ENCODE measurements around the gene GRK5. TPM values are rescaled to one million over a fixed set of nuclear protein-coding genes. Genes with fewer than 3 reads are reported as not detected.

Gene GRK5
- total RNA-seq, 1 experiment from 2014 or later, result 4.5 TPM

- no peak overlapping the region for H2AFZ ChIP-seq (ENCODE audit: low read length)
- no peak overlapping the region for H3K4me2 ChIP-seq (ENCODE audit: low read length)
- DNase-seq (no peak), ATAC-seq (no peak)
- no peaks in the 10 kb centered on the region for H3K27me3 ChIP-seq (ENCODE audit: low read length)
- intact Hi-C loops (cut with micrococcal nuclease), result no loop called here
- no peak overlapping the region for H3K27ac ChIP-seq (ENCODE audit: low read length)
- H3K9ac ChIP-seq (ENCODE audit: low read length), result no peak overlapping the region
- TF ChIP-seq EZH2 (IDR thresholded peaks at IDR 0.05; ENCODE audit: low read length, unreplicated experiment) (no peak), CTCF (conservative IDR thresholded peaks at IDR 0.05; ENCODE audit: low read depth, low read length) (no peak), EZH2phosphoT487 (IDR thresholded peaks at IDR 0.05; ENCODE audit: borderline replicate concordance, low read length) (no peak)
- H3K36me3 ChIP-seq (ENCODE audit: low read depth, low read length), result no peaks in the 10 kb centered on the region
- H3K9me3 ChIP-seq (ENCODE audit: low read length), result no peaks in the 10 kb centered on the region
- H3K9me2 ChIP-seq (replicated peaks; ENCODE audit: low read length), result no peaks in the 10 kb centered on the region
- no peaks in the 10 kb centered on the region for H3K79me2 ChIP-seq (ENCODE audit: low read length)
- POLR2A ChIA-PET (ENCODE audit: unreplicated experiment), result no interaction called here
- no peak overlapping the region for H3K4me3 ChIP-seq (ENCODE audit: low read length)
- no peaks in the 10 kb centered on the region for H3F3A ChIP-seq (ENCODE audit: low read length, unreplicated experiment)
- H3K4me1 ChIP-seq (ENCODE audit: insufficient read depth, low read length), result no peaks in the 10 kb centered on the region
- no TSS peak for BruUV-seq (replicated peaks)
- no peaks in the 10 kb centered on the region for H4K20me1 ChIP-seq (ENCODE audit: low read length)
- CTCF ChIA-PET, result interaction anchor here (0.6 kb wide), 1 partner anchor 93 kb away, joined by 3 read pairs; no protein-coding TSS in a partner anchor
These were observed 157.6 kb downstream of the GRK5 start for GRCh38 chr10:119364645-119365600.

GRCh38 chr10:119365773-119366599 is 158.6 kb downstream of the GRK5 start:
- TF ChIP-seq EZH2 (IDR thresholded peaks at IDR 0.05; ENCODE audit: low read length, unreplicated experiment) (no peak), CTCF (conservative IDR thresholded peaks at IDR 0.05; ENCODE audit: low read depth, low read length) (no peak), EZH2phosphoT487 (IDR thresholded peaks at IDR 0.05; ENCODE audit: borderline replicate concordance, low read length) (no peak)
- ChIA-PET POLR2A (ENCODE audit: unreplicated experiment) (no interaction called here), CTCF (no interaction called here)
- Histone ChIP-seq H3K9ac (ENCODE audit: low read length) (no peak overlapping the region), H3K9me3 (ENCODE audit: low read length) (no peaks in the 10 kb centered on the region), H3K79me2 (ENCODE audit: low read length) (no peaks in the 10 kb centered on the region), H3K27me3 (ENCODE audit: low read length) (no peaks in the 10 kb centered on the region), H3K4me1 (ENCODE audit: insufficient read depth, low read length) (no peaks in the 10 kb centered on the region; the same call in 1 of the 2 replicates), H3K36me3 (ENCODE audit: low read depth, low read length) (no peaks in the 10 kb centered on the region), H4K20me1 (ENCODE audit: low read length) (no peaks in the 10 kb centered on the region), H2AFZ (ENCODE audit: low read length) (no peak overlapping the region), H3F3A (ENCODE audit: low read length, unreplicated experiment) (no peaks in the 10 kb centered on the region), H3K27ac (ENCODE audit: low read length) (no peak overlapping the region), H3K9me2 (replicated peaks; ENCODE audit: low read length) (no peaks in the 10 kb centered on the region), H3K4me3 (ENCODE audit: low read length) (no peak overlapping the region), H3K4me2 (ENCODE audit: low read length) (no peak overlapping the region)
- BruUV-seq (replicated peaks), result no TSS peak
- intact Hi-C loops (cut with micrococcal nuclease), result no loop called here
- ATAC-seq, result no peak
- DNase-seq, result no peak
